Naive thymus-derived CD4-positive, alpha-beta T cell (primary cell): Measurements from ENCODE around the gene LRRN3. TPM values are rescaled to one million over a fixed set of nuclear protein-coding genes. Genes with fewer than 3 reads are reported as not detected.

ENCODE experiments used
- ATAC-seq: fragments of 150-1000 bp; cut with Tn5 transposase; 2 replicates; pipeline ENCODE4 v1.10.0; 2021; ENCODE audit warnings: mild to moderate bottlenecking, moderate library complexity
- CTCF ChIA-PET: fragments of 350-600 bp; sonication (Branson Sonifier 250); formaldehyde crosslinking; loops from one replicate; lab custom pipeline; 2021; ENCODE audit warnings: antibody characterized with exemption; lab: Charles Lee
- POLR2A ChIA-PET: fragments of 350-600 bp; sonication (Branson Sonifier 250); formaldehyde crosslinking; loops from one replicate; lab custom pipeline; 2021; ENCODE audit warnings: antibody characterized with exemption, inconsistent platforms; lab: Charles Lee
- DNase-seq, 9 donors: peaks; one replicate each; pipeline versions ENCODE4 v3.0.0 to v3.0.0-alpha.2; 2020 to 2022; ENCODE audit warnings: mixed read lengths in 1 of 9
- H3K27ac ChIP-seq: one replicate; pipeline ENCODE4 v1.7.0; 2013; ENCODE audit warnings: mild to moderate bottlenecking, low read depth, low read length, moderate library complexity
- H3K27me3 ChIP-seq, 2 donors: one replicate each; pipeline ENCODE4 v1.7.0; 2013; ENCODE audit warnings: low read length in 2 of 2, mild to moderate bottlenecking in 2 of 2, moderate library complexity in 2 of 2; ENCODE audit not compliant: control insufficient read depth in 2 of 2, insufficient read depth in 2 of 2
- H3K36me3 ChIP-seq, 3 experiments: 1 replicate in 2 of 3; 2 replicates in 1 of 3; pipeline ENCODE4 v1.7.0; 2013; ENCODE audit warnings: low read length in 3 of 3, mild to moderate bottlenecking in 3 of 3, moderate library complexity in 1 of 3; ENCODE audit not compliant: insufficient read depth in 3 of 3, control insufficient read depth in 2 of 3
- H3K4me1 ChIP-seq, 2 donors: one replicate each; pipeline ENCODE4 v1.7.0; 2013; ENCODE audit warnings: low read length in 2 of 2, mild to moderate bottlenecking in 2 of 2, moderate library complexity in 1 of 2; ENCODE audit not compliant: control insufficient read depth in 2 of 2, insufficient read depth in 2 of 2
- H3K4me3 ChIP-seq: 2 replicates; pipeline ENCODE4 v1.7.0; 2013; ENCODE audit warnings: mild to moderate bottlenecking, low read length
- H3K9me3 ChIP-seq, 3 experiments: 1 replicate in 2 of 3; 2 replicates in 1 of 3; pipeline ENCODE4 v1.7.0; 2013; ENCODE audit warnings: low read length in 3 of 3; ENCODE audit not compliant: control insufficient read depth in 2 of 3
- H3K27ac Mint-ChIP-seq, 9 donors: one replicate each; pipeline ENCODE4 v1.8.0; 2020 to 2022; ENCODE audit warnings: mixed read lengths in 9 of 9, mild to moderate bottlenecking in 8 of 9, moderate library complexity in 5 of 9, inconsistent platforms in 2 of 9
- H3K27me3 Mint-ChIP-seq, 5 donors: one replicate each; pipeline ENCODE4 v1.8.0; 2021 to 2022; ENCODE audit warnings: mixed read lengths in 5 of 5, mild to moderate bottlenecking in 1 of 5
- H3K36me3 Mint-ChIP-seq, 5 donors: one replicate each; pipeline ENCODE4 v1.8.0; 2020 to 2022; ENCODE audit warnings: mixed read lengths in 5 of 5, mild to moderate bottlenecking in 3 of 5, inconsistent platforms in 1 of 5
- H3K4me1 Mint-ChIP-seq, 7 donors: one replicate each; pipeline ENCODE4 v1.8.0; 2020 to 2022; ENCODE audit warnings: mixed read lengths in 7 of 7, mild to moderate bottlenecking in 3 of 7, inconsistent platforms in 1 of 7
- H3K4me3 Mint-ChIP-seq, 10 donors: one replicate each; pipeline ENCODE4 v1.8.0; 2020 to 2022; ENCODE audit warnings: mild to moderate bottlenecking in 10 of 10, mixed read lengths in 10 of 10, moderate library complexity in 6 of 10, inconsistent platforms in 2 of 10
- H3K9me3 Mint-ChIP-seq, 11 donors: one replicate each; pipeline ENCODE4 v1.8.0; 2020 to 2022; ENCODE audit warnings: mixed read lengths in 11 of 11, mild to moderate bottlenecking in 4 of 11, inconsistent platforms in 1 of 11, moderate library complexity in 1 of 11
- intact Hi-C, 2 donors: fragments of 100-400 bp; cut with micrococcal nuclease; formaldehyde crosslinking; loops; one replicate each; pipeline ENCODE4 v1.15.1; 2023
- polyA plus RNA-seq, 2 donors: library from polyadenylated mRNA; unstranded; fragments of 300-500 nt; fragmentation: Illumina TruSeq; gene quantifications; one replicate each; pipeline ENCODE4 v1.2.3, GENCODE V29; 2021
- total RNA-seq, 6 experiments: library from RNA in 5 of 6; stranded (reverse) in 5 of 6; gene quantifications; 1 replicate in 5 of 6; 2 replicates in 1 of 6; pipeline ENCODE4 v1.2.3 and lab custom pipeline; 2021 to 2026

The LRRN3 gene
- total RNA-seq (100 to 1,000 TPM in 3 of 5 experiments, 10 to 100 TPM in 1, 1 to 10 TPM in 1; 7.6 to 288 (median 227) TPM), polyA plus RNA-seq (100 to 1,000 TPM; 169 to 173 TPM), total RNA-seq (lab: John Stamatoyannopoulos, UW) (51.3 reads per million, percentile 72 among the genes with 10 or more reads in this experiment)

GRCh38 chr7:111090846-111091245 is at the start of gene LRRN3:
Gene LRRN3 (plus strand): TSS chr7:111091127. CDS start chr7:111122773, 31,646 bp downstream.
- DNase-seq (peak in 6 of 9 donors; percentile 27 to 55 (median 40)), ATAC-seq (peak; percentile 76)
- Histone ChIP-seq H3K4me3 (peak within 1 kb of the TSS; percentile 58), H3K27ac (peak within 1 kb of the TSS; percentile 72), H3K9me3 (no peaks in the 10 kb centered on the region), H3K4me1 (peaks cover 0 to 11% of the 10 kb centered on the region in 2 donors), H3K27me3 (no peaks in the 10 kb centered on the region), H3K36me3 (no peaks in the 10 kb centered on the region)
- CTCF ChIA-PET, result interaction anchor here (0.7 to 1.7 kb wide), 4 partner anchors 7 to 484 kb away, joined by 3 to 5 read pairs (median 4); no protein-coding TSS in a partner anchor
- POLR2A ChIA-PET, result interaction anchor here (0.6 to 6.1 kb wide), 13 partner anchors 8 to 105 kb away, joined by 3 to 69 read pairs (median 5); no protein-coding TSS in a partner anchor
- intact Hi-C loops, result loop anchor here (1.0 to 10.0 kb wide), 16 partner anchors 7 to 1114 kb away; partner anchors contain the start of genes DOCK4 (in 1 of the 2), IMMP2L (in 1 of the 2) and ZNF277 (in 1 of the 2)
- peaks cover 0 to 3% (median 0%) of the 10 kb centered on the region in 11 donors for H3K9me3 Mint-ChIP-seq
- H3K27ac Mint-ChIP-seq, result peak within 1 kb of the TSS; percentile 88 to 98 (median 93)
- peak within 1 kb of the TSS; percentile 84 to 99 (median 98) for H3K4me3 Mint-ChIP-seq
- H3K36me3 Mint-ChIP-seq, result peaks cover 0 to 51% (median 0%) of the 10 kb centered on the region in 5 donors
- peaks cover 8 to 77% (median 60%) of the 10 kb centered on the region in 7 donors for H3K4me1 Mint-ChIP-seq
- H3K27me3 Mint-ChIP-seq, result no peaks in the 10 kb centered on the region

DNA sequence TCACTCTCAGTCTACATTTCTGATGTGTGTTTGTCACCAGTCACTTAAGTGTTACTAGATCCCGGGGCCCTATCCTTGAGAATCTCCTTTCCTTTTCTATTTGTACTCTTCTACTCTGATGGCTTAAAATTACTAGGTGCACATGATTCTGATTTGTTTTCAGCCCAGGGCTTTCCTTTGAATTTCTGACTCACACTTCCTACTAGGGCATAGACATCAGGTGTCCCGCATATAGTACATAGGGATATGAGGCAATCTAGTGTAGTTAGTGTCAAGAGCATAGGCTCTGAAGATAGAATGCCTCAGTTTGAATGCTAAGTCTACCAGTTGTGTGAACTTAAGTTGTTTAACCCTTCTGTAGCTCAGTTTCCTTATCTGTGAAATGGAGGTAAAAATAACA is 49.4 kb upstream of the LRRN3 start:
- H3K27me3 ChIP-seq, result no peaks in the 10 kb centered on the region

GRCh38 chr7:111042842-111043241 is 48.1 kb upstream of the LRRN3 start:
- Histone ChIP-seq H3K36me3 (no peaks in the 10 kb centered on the region), H3K27ac (no peak overlapping the region), H3K4me1 (peaks cover 0 to 6% of the 10 kb centered on the region in 2 donors), H3K4me3 (no peak overlapping the region), H3K9me3 (no peaks in the 10 kb centered on the region), H3K27me3 (no peaks in the 10 kb centered on the region)
- intact Hi-C loops, result loop anchor here in 1 of 2 donors (2.0 kb wide), 1 partner anchor 38 kb away; no protein-coding TSS in a partner anchor
- ChIA-PET CTCF (no interaction called here), POLR2A (interaction anchor here (0.9 to 2.7 kb wide), 6 partner anchors 10 to 47 kb away, joined by 3 to 11 read pairs (median 4); no protein-coding TSS in a partner anchor)
- Mint-ChIP-seq H3K4me3 (no peak overlapping the region), H3K9me3 (no peaks in the 10 kb centered on the region), H3K27ac (peak overlapping the region in 2 of 9 donors; percentile 19 to 20), H3K4me1 (peaks cover 7 to 33% (median 18%) of the 10 kb centered on the region in 7 donors), H3K36me3 (peaks cover 0 to 13% (median 0%) of the 10 kb centered on the region in 5 donors), H3K27me3 (no peaks in the 10 kb centered on the region)
- DNase-seq (no peak), ATAC-seq (no peak)

More for the DNA sequence above, 49.4 kb upstream of the LRRN3 start:
- H3K27me3 Mint-ChIP-seq, result no peaks in the 10 kb centered on the region
- ChIA-PET POLR2A (interaction anchor here (0.9 to 2.7 kb wide), 4 partner anchors 9 to 24 kb away, joined by 3 to 11 read pairs (median 3); no protein-coding TSS in a partner anchor), CTCF (no interaction called here)
- H3K4me1 ChIP-seq, result peaks cover 0 to 6% of the 10 kb centered on the region in 2 donors
- H3K4me1 Mint-ChIP-seq, result peaks cover 7 to 43% (median 22%) of the 10 kb centered on the region in 7 donors
- peaks cover 0 to 7% (median 0%) of the 10 kb centered on the region in 5 donors for H3K36me3 Mint-ChIP-seq
- no peaks in the 10 kb centered on the region for H3K36me3 ChIP-seq
- intact Hi-C loops, result loop anchor here (1.0 to 2.0 kb wide), 2 partner anchors 9 to 15 kb away; no protein-coding TSS in a partner anchor
- peak overlapping the region in 6 of 10 donors; percentile 0 to 77 (median 21) for H3K4me3 Mint-ChIP-seq
- no peak for ATAC-seq
- H3K27ac ChIP-seq, result no peak overlapping the region
- no peak overlapping the region for H3K4me3 ChIP-seq
- no peaks in the 10 kb centered on the region for H3K9me3 ChIP-seq
- no peak for DNase-seq
- H3K9me3 Mint-ChIP-seq, result no peaks in the 10 kb centered on the region
- H3K27ac Mint-ChIP-seq, result peak overlapping the region in 7 of 9 donors; percentile 2 to 75 (median 49)

- H3K36me3 ChIP-seq, result no peaks in the 10 kb centered on the region
These were observed 47.4 kb upstream of the LRRN3 start for GRCh38 chr7:111043561-111043960.

GRCh38 chr7:111045449-111045848 is 45.5 kb upstream of the LRRN3 start:
- peaks cover 0 to 3% (median 0%) of the 10 kb centered on the region in 11 donors for H3K9me3 Mint-ChIP-seq
- peaks cover 4 to 34% (median 14%) of the 10 kb centered on the region in 7 donors for H3K4me1 Mint-ChIP-seq
- DNase-seq (no peak), ATAC-seq (no peak)
- H3K36me3 Mint-ChIP-seq, result peaks cover 0 to 14% (median 0%) of the 10 kb centered on the region in 5 donors
- H3K27ac ChIP-seq, result no peak overlapping the region
- H3K4me3 ChIP-seq, result no peak overlapping the region
- peaks cover 0 to 6% of the 10 kb centered on the region in 2 donors for H3K4me1 ChIP-seq
- CTCF ChIA-PET, result interaction anchor here (0.6 kb wide), 1 partner anchor 15 kb away, joined by 4 read pairs; no protein-coding TSS in a partner anchor
- intact Hi-C loops, result no loop called here
- peak overlapping the region in 1 of 9 donors; percentile 4 for H3K27ac Mint-ChIP-seq
- no peaks in the 10 kb centered on the region for H3K27me3 Mint-ChIP-seq
- H3K4me3 Mint-ChIP-seq, result no peak overlapping the region
- H3K36me3 ChIP-seq, result no peaks in the 10 kb centered on the region
- H3K9me3 ChIP-seq, result no peaks in the 10 kb centered on the region
- H3K27me3 ChIP-seq, result no peaks in the 10 kb centered on the region
- POLR2A ChIA-PET, result interaction anchor here (1.6 kb wide), 1 partner anchor 38 kb away, joined by 5 read pairs; no protein-coding TSS in a partner anchor

More at GRCh38 chr7:111043561-111043960, 47.4 kb upstream of the LRRN3 start:
- Histone ChIP-seq H3K4me1 (peaks cover 0 to 6% of the 10 kb centered on the region in 2 donors), H3K27ac (no peak overlapping the region), H3K9me3 (no peaks in the 10 kb centered on the region), H3K4me3 (no peak overlapping the region), H3K27me3 (no peaks in the 10 kb centered on the region)
- ATAC-seq (no peak), DNase-seq (no peak)
- H3K4me3 Mint-ChIP-seq, result no peak overlapping the region
- intact Hi-C loops, result loop anchor here in 1 of 2 donors (2.0 kb wide), 1 partner anchor 37 kb away; no protein-coding TSS in a partner anchor
- H3K4me1 Mint-ChIP-seq, result peaks cover 4 to 30% (median 14%) of the 10 kb centered on the region in 7 donors
- POLR2A ChIA-PET, result interaction anchor here (0.9 to 1.4 kb wide), 4 partner anchors 9 to 48 kb away, joined by 3 to 4 read pairs (median 4); no protein-coding TSS in a partner anchor
- peaks cover 0 to 3% (median 0%) of the 10 kb centered on the region in 11 donors for H3K9me3 Mint-ChIP-seq
- no peak overlapping the region for H3K27ac Mint-ChIP-seq
- peaks cover 0 to 15% (median 0%) of the 10 kb centered on the region in 5 donors for H3K36me3 Mint-ChIP-seq
- CTCF ChIA-PET, result no interaction called here
- H3K27me3 Mint-ChIP-seq, result no peaks in the 10 kb centered on the region

- Histone ChIP-seq H3K4me1 (peaks cover 0 to under 1% of the 10 kb centered on the region in 2 donors), H3K36me3 (no peaks in the 10 kb centered on the region), H3K4me3 (no peak overlapping the region), H3K27ac (no peak overlapping the region), H3K27me3 (no peaks in the 10 kb centered on the region), H3K9me3 (no peaks in the 10 kb centered on the region)
- CTCF ChIA-PET, result interaction anchor here (0.7 to 1.6 kb wide), 2 partner anchors 8 to 443 kb away, joined by 4 to 5 read pairs; no protein-coding TSS in a partner anchor
- Mint-ChIP-seq H3K36me3 (peaks cover 0 to 21% (median 3%) of the 10 kb centered on the region in 5 donors), H3K4me3 (no peak overlapping the region), H3K9me3 (peaks cover 0 to 5% (median 0%) of the 10 kb centered on the region in 11 donors), H3K27ac (peak overlapping the region in 1 of 9 donors; percentile 36), H3K4me1 (peaks cover 1 to 33% (median 19%) of the 10 kb centered on the region in 7 donors), H3K27me3 (no peaks in the 10 kb centered on the region)
- intact Hi-C loops, result loop anchor here in 1 of 2 donors (1.0 kb wide), 1 partner anchor 9 kb away; no protein-coding TSS in a partner anchor
- POLR2A ChIA-PET, result no interaction called here
- ATAC-seq, result no peak
- no peak for DNase-seq
These were observed 43.3 kb upstream of the LRRN3 start for GRCh38 chr7:111047595-111047994.
